Fibroblast of villous mesenchyme (primary cell): ENCODE measurements around the gene TMEM52. TPM values are rescaled to one million over a fixed set of nuclear protein-coding genes. Genes with fewer than 3 reads are reported as not detected.

ENCODE experiments used
- DNase-seq: peaks from one replicate; pipeline ENCODE4 v3.0.0-alpha.2; 2010; ENCODE audit warnings: low read depth
- H3K4me3 ChIP-seq: 2 replicates; pipeline ENCODE4 v1.5.1; 2011; ENCODE audit warnings: low read depth, mild to moderate bottlenecking, low read length
- CTCF ChIP-seq: IDR thresholded peaks from 2 replicates; pipeline ENCODE4 v1.5.1; 2012; ENCODE audit warnings: low read depth, mild to moderate bottlenecking, low read length; ENCODE audit not compliant: insufficient read depth
- total RNA-seq: library from RNA; depleted of rRNA; stranded (reverse); fragments of >200 nt; gene quantifications from 2 replicates; pipeline ENCODE4 v1.2.3, GENCODE V29; 2012

Gene TMEM52
- total RNA-seq, 1 donor: 0.43 TPM

DNA sequence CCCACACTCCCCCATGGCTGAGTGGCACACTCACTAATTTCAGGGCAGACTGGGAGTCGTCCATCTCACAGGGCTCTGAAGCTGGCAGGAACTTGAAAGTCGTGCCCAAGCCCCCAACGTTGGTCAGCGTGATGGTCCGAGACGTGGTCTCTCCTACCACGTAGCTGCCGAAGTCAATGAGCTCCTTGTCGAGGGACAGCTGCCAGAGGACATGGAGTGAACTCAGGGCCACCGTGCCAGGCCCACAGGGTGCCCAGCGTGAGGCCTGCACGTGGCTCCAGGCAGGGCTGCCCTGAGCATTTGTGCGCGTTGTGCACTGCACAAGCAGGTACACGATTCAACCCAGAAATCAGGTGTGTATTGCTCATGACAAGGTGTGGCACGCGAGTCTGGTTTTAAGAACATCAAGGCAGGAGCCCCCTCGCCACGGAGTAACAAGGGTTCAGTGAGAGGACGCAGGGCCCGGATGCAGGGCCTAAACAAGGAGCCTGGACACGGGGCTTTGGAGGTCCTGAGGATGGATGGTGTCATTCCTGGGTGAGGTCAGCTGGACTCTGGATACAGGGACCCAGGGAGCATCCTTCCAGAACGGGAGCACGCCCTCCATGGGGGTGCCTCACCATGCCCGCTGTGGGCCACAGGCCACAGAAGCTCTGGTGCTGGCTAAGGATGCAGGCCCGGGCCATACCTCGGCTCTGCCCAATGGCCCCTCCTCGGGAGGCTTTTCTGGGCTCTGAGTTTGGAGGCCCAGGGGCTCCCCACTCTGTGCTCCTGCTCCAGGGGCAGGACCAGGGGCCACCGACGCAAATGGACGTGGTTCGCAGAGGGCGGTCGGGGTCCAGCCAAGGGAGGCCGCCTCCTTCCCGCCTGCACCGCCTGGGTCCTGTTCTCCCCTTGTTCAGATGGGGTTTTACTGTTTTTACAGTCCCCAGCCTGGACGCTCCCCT lies 37.8 kb upstream of the TMEM52 start:
- no peak for DNase-seq
- no peak overlapping the region for H3K4me3 ChIP-seq

GRCh38 chr1:1956101-1956500 lies 37.0 kb upstream of the TMEM52 start:
- DNase-seq: no peak
- H3K4me3 ChIP-seq: no peak overlapping the region
- TF ChIP-seq CTCF: no peak

More for the DNA sequence above, 37.8 kb upstream of the TMEM52 start:
- TF ChIP-seq CTCF: no peak

- no peak for DNase-seq
- TF ChIP-seq CTCF: no peak
- no peak overlapping the region for H3K4me3 ChIP-seq
These were observed 36.6 kb upstream of the TMEM52 start for GRCh38 chr1:1955621-1956094.

DNA sequence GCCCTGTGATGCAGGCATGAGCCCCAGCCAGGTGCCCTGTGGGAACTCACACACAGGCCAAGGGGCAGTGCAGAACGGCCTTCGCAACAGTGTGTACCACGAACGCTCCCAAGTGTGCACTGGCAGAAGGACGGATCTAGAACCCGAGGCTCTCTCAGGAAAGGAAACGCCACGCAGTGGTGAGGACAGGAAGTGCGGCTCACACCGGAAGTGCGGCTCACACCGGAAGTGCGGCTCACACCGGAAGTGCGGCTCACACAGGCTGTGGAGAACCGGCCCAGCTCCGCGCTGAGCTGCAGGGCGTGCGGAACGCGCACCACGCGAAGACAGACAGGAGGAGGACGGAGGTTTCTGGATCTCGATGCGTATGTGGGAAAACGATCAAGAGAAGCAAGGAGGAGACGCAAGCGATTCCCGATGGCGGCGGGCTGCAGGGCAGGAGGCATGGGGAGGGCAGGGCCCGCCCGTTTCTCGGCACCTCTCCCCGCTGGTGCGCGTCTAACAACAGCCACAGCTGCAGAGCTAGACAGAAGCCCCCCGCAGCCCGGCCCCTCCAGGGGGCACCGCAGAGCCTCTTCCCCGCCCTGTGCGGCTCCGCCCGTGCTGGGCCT lies 35.9 kb upstream of the TMEM52 start:
- no peak for DNase-seq
- no peak overlapping the region for H3K4me3 ChIP-seq
- no peak for TF ChIP-seq CTCF

GRCh38 chr1:1954015-1954414 lies 34.9 kb upstream of the TMEM52 start:
- DNase-seq: no peak

GRCh38 chr1:1950940-1951339 lies 31.9 kb upstream of the TMEM52 start:
- H3K4me3 ChIP-seq: no peak overlapping the region
- TF ChIP-seq CTCF: no peak
- no peak for DNase-seq

More at GRCh38 chr1:1954015-1954414, 34.9 kb upstream of the TMEM52 start:
- H3K4me3 ChIP-seq: no peak overlapping the region
- TF ChIP-seq CTCF: no peak
